Erythroblast (primary cell): ENCODE results near the gene C2orf76.
"Not testable (repeated sequence)": the region's sequence is repeated elsewhere in the genome, so short reads cannot be mapped to it uniquely, and the experiment has no call there.

ENCODE experiments used
- DNase-seq, 2 experiments: peaks; one replicate each; lab custom pipeline; 2025; lab: John Stamatoyannopoulos, UW
- GATA1 ChIP-seq: IDR thresholded peaks from 2 replicates; pipeline ENCODE4 v1.6.1; 2011; ENCODE audit warnings: low read depth, mild to moderate bottlenecking, control low read depth, low read length, moderate library complexity
- POLR2A ChIP-seq: IDR thresholded peaks from 2 replicates; pipeline ENCODE4 v1.6.1; 2011; ENCODE audit warnings: mild to moderate bottlenecking, low read length

Gene C2orf76

GRCh38 chr2:119290859-119291587 is 75.6 kb downstream of the C2orf76 start:
- peak; percentile 75 to 86 for DNase-seq
- no peak for TF ChIP-seq POLR2A
- TF ChIP-seq GATA1, result no peak

GRCh38 chr2:119289642-119290041 is 77.0 kb downstream of the C2orf76 start:
- no peak for DNase-seq
- TF ChIP-seq GATA1 (no peak), POLR2A (no peak)

GRCh38 chr2:119289093-119289492 is 77.5 kb downstream of the C2orf76 start:
- no peak for DNase-seq
- TF ChIP-seq GATA1, result no peak
- TF ChIP-seq POLR2A, result no peak

DNA sequence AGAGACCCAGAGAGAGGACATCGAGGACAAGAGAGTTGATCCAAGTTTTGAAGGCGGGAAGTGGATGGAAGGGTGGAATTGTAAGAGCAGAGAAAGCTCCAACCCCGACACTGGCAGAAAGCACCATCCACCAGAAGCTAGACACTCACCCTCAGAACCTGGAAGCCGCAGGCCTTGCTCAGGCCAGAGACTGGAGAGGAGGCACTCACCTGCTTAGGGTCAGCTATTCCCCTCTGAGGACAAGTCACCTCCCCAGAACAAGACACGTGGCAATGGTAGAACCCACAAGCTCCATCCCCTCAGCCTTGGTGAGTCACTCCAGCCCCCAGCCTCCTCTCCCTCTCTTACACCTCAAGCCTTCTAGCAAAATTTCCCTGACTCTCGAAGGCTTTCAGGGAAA is 78.1 kb downstream of the C2orf76 start:
- no peak for TF ChIP-seq POLR2A
- no peak for DNase-seq

- no peak for DNase-seq
- no peak for TF ChIP-seq POLR2A
- TF ChIP-seq GATA1, result no peak
Measured at GRCh38 chr2:119286661-119287060, 80.0 kb downstream of the C2orf76 start.

DNA sequence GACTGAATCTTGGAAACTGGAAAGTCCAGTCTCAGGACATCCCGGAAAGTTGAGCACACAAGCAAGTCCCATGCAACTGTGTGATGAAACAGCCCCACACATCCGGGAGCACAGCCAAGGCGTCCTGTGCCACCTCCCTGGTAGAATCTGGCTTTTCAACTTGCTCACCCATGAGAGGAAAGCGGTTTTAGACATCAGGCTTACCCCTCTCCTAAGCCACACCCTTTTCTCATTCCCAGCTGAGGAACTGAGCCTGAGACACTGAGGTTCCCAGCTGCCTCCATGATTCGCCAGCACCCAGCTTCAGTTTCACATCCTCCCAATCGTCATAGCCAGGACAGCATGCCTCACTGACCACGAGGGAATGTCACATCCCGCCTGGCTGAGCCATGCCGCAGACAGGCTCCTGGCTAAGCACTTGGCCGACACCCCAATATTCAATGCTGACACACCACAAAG is 82.7 kb downstream of the C2orf76 start:
- TF ChIP-seq POLR2A, result no peak
- no peak for TF ChIP-seq GATA1
- DNase-seq, result no peak

DNA sequence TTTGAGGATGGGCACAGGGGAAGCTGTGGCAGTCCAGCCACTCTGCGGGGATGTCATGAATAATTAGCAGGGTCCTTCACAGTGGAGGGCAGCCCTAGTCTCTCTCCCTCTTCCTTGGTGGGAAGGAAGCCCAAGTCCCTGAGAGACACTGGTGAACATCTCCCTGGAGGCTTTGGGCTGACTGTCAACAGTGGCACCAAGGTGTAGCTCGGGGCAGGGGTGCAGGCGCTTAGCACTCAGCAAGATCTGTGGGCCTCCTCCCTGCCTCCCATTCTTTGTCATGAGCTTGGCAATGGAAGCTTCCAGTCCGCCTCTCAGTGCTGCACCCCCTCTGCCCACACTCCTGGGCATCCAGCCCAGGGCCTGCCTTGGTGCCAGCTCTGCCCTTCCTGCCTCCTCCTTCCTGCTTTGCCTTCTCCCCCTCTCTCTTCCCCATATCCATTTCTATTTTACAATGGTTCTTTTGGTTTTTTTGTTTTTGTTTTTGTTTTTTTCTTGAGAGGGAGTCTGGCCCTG is 83.6 kb downstream of the C2orf76 start:
- no peak for DNase-seq
- TF ChIP-seq POLR2A (no peak), GATA1 (no peak)

GRCh38 chr2:119282146-119282995 is 84.3 kb downstream of the C2orf76 start:
- no peak for DNase-seq
- no peak for TF ChIP-seq GATA1
- no peak for TF ChIP-seq POLR2A

DNA sequence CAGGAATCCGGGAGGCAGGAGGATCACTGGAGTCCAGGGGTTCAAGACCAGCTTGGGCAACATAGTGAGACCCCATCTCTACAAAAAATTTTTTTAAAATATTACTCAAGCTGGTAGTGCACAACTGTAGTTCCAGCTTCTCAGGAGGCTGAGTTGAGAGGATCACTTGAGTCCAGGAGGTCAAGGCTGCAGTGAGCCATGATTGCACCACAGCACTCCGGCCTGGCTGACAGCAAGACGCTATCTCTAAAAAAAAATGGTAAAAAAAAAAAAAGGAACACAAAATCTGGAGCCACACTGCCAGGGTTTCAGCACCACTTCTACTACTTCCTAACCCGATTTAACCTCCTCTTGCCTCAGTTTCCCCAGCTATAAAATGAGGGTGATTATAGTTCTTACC is 86.0 kb downstream of the C2orf76 start:
- DNase-seq, result no peak
- no peak for TF ChIP-seq GATA1
- TF ChIP-seq POLR2A, result no peak

GRCh38 chr2:119279666-119280065 is 87.0 kb downstream of the C2orf76 start:
- TF ChIP-seq GATA1, result no peak
- no peak for TF ChIP-seq POLR2A
- no peak for DNase-seq

- no peak for TF ChIP-seq POLR2A
- no peak for TF ChIP-seq GATA1
- DNase-seq, result no peak
Measured at GRCh38 chr2:119278946-119279345, 87.7 kb downstream of the C2orf76 start.

- not testable (repeated sequence) for DNase-seq
Measured at GRCh38 chr2:119278385-119278784, 88.2 kb downstream of the C2orf76 start.

GRCh38 chr2:119276864-119277263 is 89.8 kb downstream of the C2orf76 start:
- DNase-seq, result no peak
- TF ChIP-seq POLR2A (no peak), GATA1 (no peak)

- peak; percentile 13 to 41 for DNase-seq
- TF ChIP-seq GATA1 (no peak), POLR2A (no peak)
Measured at GRCh38 chr2:119267604-119268003, 99.0 kb downstream of the C2orf76 start.

- no peak for DNase-seq
- TF ChIP-seq GATA1 (no peak), POLR2A (no peak)
Measured at GRCh38 chr2:119266091-119266589, 100.5 kb downstream of the C2orf76 start.
